Measurements from ENCODE around the gene CHPF2.

Gene CHPF2

DNA sequence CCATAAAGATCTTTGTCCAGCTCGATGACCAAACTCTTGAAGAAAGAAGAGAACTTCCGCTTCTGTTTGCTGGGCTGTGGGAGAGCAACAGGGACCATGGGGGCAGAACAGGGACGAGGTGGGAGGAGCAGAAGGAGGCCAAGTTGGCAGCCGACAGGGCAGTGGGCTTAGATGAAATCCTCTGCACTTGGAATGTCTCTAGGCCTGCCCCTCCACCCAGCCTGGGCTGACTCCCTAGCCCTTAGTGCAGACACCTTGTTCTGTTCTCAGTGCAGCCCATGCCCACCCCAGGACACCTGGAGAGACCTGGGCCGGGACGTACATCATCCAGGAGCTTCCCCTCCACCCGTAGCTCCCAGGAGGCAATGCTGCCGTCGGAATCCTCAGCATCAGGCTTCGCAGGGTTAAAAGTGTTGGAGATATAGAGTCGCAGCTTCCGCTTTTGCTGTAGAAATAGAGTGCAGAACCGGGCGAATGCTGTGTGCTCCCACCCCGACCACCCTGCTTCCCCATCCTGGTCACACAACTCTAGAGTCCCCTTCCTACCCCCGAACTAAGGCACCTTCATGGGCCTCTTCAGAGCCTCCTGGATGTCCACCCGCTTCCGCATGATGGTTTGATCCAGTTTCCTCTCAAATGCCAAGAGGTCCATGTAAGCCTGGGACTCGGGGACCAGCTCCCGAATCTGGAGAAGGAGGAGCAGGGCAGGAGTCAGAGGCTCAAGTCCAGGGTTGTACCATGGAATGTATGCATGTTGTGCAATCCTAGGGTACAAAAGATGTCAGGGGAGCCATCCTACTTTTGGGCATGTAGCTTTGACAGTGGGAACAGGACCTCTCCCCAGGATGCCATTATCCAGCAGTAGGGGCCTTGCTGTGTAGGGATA, 10.1 kb downstream of the CHPF2 start:
- H3K4me3 ChIP-seq (ENCODE audit: low read depth, low read length) = no peak overlapping the region
- H3K36me3 ChIP-seq (replicated peaks) = peaks cover 45% of the 10 kb centered on the region
- in situ Hi-C loops (cut with HindIII; ENCODE audit: low pct_ligation_motif_present, low sequenced_read_pairs) = no loop called here
- DNase-seq = no peak
- no peak for TF ChIP-seq CTCF (IDR thresholded peaks at IDR 0.05; ENCODE audit: low read depth, low read length, missing control alignments)
- H3K27ac ChIP-seq = no peak overlapping the region
- H3K27me3 ChIP-seq (replicated peaks) = no peaks in the 10 kb centered on the region

DNA sequence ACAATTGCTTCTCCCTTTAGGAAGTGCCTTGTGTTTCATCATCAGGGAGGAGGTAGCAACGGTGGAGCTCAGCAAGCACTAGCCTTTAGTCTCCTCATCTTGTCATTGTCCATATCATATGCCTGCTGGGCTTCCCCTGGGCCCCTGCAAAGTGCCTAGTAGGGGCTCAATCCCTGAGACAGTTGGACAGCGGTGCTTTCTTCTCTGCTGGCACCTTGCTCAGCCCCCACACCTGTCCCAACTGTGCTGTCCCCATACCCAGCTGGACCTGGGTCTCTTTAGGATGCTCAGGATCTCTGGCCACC, 10.7 kb downstream of the CHPF2 start:
- no peak for TF ChIP-seq CTCF (IDR thresholded peaks at IDR 0.05; ENCODE audit: low read depth, low read length, missing control alignments)
- H3K36me3 ChIP-seq (replicated peaks) = peaks cover 39% of the 10 kb centered on the region
- no peaks in the 10 kb centered on the region for H3K27me3 ChIP-seq (replicated peaks)
- in situ Hi-C loops (cut with HindIII; ENCODE audit: low pct_ligation_motif_present, low sequenced_read_pairs) = no loop called here
- no peak overlapping the region for H3K27ac ChIP-seq
- DNase-seq = no peak
- H3K4me3 ChIP-seq (ENCODE audit: low read depth, low read length) = no peak overlapping the region

DNA sequence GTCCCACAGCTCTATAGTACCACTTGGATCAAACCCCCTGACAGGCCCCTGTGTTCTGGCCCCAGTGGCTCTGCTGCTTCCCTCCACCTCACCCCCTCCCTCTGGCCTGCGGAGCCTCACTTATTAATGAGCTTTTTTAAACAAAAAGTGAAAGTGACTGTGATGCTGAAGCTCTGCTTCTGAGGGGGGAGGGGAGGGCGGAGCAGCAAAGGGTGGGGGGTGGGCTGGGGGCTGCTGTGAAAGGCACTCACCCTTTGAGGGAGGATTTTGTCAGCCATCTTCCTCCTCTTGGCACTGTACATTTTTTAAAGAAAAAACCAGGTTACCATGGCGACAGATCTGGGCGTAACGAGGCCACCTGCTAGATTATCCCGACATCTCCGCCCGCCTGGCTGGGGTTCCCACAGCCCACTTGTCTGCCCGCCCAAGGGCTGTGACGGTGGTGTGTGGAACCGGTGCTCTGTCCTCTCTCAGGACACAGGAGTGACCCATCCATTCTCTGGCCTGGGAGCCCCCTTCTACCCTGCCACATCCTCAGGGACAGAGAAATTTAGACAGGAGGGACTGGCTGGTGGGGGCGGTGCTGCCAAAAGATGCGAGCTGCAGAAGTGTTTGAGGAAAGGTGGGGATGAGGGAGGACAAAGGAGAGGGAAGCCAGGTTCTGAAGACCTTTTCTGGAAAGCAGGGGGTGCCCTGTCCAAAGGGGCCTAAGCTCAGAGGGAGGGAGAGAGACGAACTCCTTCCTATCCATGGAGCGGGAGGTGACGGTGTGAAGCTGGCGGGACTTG, 11.3 kb downstream of the CHPF2 start:
- in situ Hi-C loops (cut with HindIII; ENCODE audit: low pct_ligation_motif_present, low sequenced_read_pairs) = no loop called here
- TF ChIP-seq CTCF (IDR thresholded peaks at IDR 0.05; ENCODE audit: low read depth, low read length, missing control alignments) = no peak

DNA sequence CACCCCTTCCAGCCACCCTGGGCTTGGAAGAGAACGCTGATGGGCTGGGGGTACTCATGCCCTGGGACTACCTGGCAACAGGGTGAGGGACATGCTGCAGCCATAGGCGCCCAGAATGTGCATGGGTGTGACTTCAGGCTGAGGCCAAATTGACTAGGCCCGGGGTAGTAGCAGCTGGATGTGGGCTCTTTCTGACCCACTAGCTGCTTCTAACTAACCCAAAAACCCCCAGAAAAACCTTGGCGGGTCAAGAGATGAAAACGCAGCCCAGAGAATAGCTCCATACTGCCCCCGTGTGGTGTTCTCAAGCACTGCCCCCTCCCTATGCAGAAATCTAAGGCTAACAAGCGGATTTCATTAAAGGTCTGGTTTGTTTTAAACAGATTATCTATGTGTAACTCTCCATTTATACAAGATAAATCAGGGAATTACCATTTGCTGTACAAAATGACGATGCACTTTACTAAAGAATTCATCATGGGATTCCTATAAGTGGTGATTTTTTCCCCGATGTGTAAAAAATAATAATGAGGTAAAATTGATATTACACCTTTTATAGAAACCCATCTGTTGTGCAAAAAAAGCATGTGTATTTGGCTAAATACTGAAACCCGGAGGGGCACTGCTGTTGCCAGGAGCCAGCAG, 12.0 kb downstream of the CHPF2 start:
- peak; percentile 94 for TF ChIP-seq CTCF (IDR thresholded peaks at IDR 0.05; ENCODE audit: low read depth, low read length, missing control alignments)
- in situ Hi-C loops (cut with HindIII; ENCODE audit: low pct_ligation_motif_present, low sequenced_read_pairs) = no loop called here
- peak; percentile 52 for DNase-seq
- Histone ChIP-seq H3K36me3 (replicated peaks) (peaks cover 26% of the 10 kb centered on the region), H3K27me3 (replicated peaks) (no peaks in the 10 kb centered on the region), H3K27ac (no peak overlapping the region), H3K4me3 (ENCODE audit: low read depth, low read length) (no peak overlapping the region)

More for the DNA sequence above, 11.3 kb downstream of the CHPF2 start:
- no peak for DNase-seq
- Histone ChIP-seq H3K36me3 (replicated peaks) (peaks cover 33% of the 10 kb centered on the region), H3K27me3 (replicated peaks) (no peaks in the 10 kb centered on the region), H3K4me3 (ENCODE audit: low read depth, low read length) (no peak overlapping the region), H3K27ac (no peak overlapping the region)

DNA sequence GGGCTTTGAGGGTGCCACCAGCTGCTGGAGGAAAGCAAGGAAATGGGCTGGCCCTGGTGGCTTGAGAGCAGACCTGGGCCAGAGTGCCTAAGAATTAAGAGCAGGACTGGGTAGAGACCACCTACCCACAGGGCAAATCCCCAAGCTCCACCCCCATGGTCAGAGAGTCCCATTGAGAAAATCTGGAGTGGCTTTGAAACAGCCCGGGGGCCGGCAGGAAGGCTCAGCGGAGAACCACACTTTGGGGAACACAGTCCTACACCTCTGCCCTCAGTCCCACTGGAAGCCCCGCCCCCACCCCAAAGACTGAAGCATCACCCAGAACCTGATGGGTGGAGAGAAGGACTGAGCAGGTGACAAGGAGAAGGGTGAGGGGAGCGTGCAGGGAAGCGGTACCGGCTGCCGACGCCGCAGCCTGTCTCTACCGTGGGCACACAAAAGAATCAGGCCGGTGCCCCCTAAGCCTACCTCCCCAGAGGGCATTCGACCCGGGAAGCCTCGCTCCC, 12.6 kb downstream of the CHPF2 start:
- Histone ChIP-seq H3K27me3 (replicated peaks) (no peaks in the 10 kb centered on the region), H3K36me3 (replicated peaks) (peaks cover 21% of the 10 kb centered on the region), H3K4me3 (ENCODE audit: low read depth, low read length) (peak overlapping the region; percentile 24), H3K27ac (no peak overlapping the region)
- no peak for TF ChIP-seq CTCF (IDR thresholded peaks at IDR 0.05; ENCODE audit: low read depth, low read length, missing control alignments)
- DNase-seq = no peak
- in situ Hi-C loops (cut with HindIII; ENCODE audit: low pct_ligation_motif_present, low sequenced_read_pairs) = no loop called here

Measured in brain microvascular endothelial cell (primary cell).